Ovary (tissue), 9 donors: ENCODE measurements around the gene RUFY3. TPM values are rescaled to one million over a fixed set of nuclear protein-coding genes. Genes with fewer than 3 reads are reported as not detected.
"Not testable (repeated sequence)": the region's sequence is repeated elsewhere in the genome, so short reads cannot be mapped to it uniquely, and the experiment has no call there.

Experiments used
- DNase-seq, 5 donors: peaks; one replicate each; pipeline ENCODE4 v3.0.0-alpha.2; 2019 to 2020
- H3K27ac ChIP-seq, 2 donors: fragments of 200-600 bp; one replicate each; pipeline versions ENCODE4 v1.5.1 to v1.8.0; 2019 to 2022
- H3K27me3 ChIP-seq: fragments of 200-600 bp; one replicate; pipeline ENCODE4 v1.8.0; 2022
- H3K36me3 ChIP-seq: fragments of 200-600 bp; sonication (generic); one replicate; pipeline ENCODE4 v1.5.1; 2019
- H3K4me1 ChIP-seq: one replicate; pipeline ENCODE4 v1.8.1; 2013; ENCODE audit warnings: mild to moderate bottlenecking, moderate library complexity; ENCODE audit not compliant: insufficient read depth
- H3K4me3 ChIP-seq: fragments of 200-600 bp; sonication (generic); one replicate; pipeline ENCODE4 v1.5.1; 2017
- H3K9me3 ChIP-seq, 2 donors: fragments of 200-600 bp in 1 of 2; sonication (generic) in 1 of 2; one replicate each; pipeline versions ENCODE4 v1.5.1 to v1.8.1; 2013 to 2019; ENCODE audit warnings: mild to moderate bottlenecking in 1 of 2, moderate library complexity in 1 of 2
- EP300 ChIP-seq: sonication (generic); formaldehyde crosslinking; IDR thresholded peaks from one replicate; pipeline ENCODE4 v1.6.1; 2017; ENCODE audit warnings: antibody characterized with exemption
- POLR2A ChIP-seq: fragments of 450-650 bp; IDR thresholded peaks from one replicate; pipeline ENCODE4 v1.6.1; 2017; ENCODE audit warnings: antibody characterized with exemption, mild to moderate bottlenecking, moderate library complexity
- WGBS, 3 donors: extraction: QIAGEN DNeasy Blood & Tissue Kit in 1 of 3; methylation state at CpG; one replicate each; pipeline versions ENCODE4 v1.1.5 to v1.1.7; 2013 to 2017; 5-methylcytosine and 5-hydroxymethylcytosine counted together
- intact Hi-C, 4 donors: fragments of 100-400 bp; cut with DNase I; formaldehyde crosslinking; loops; one replicate each; pipeline versions ENCODE4 v1.11.0 to v1.15.1; 2022 to 2023
- polyA plus RNA-seq, 2 donors: library from polyadenylated mRNA; stranded (reverse); fragments of 200-250 nt in 1 of 2; fragments of 350-450 nt in 1 of 2; fragmentation: Illumina TruSeq in 1 of 2; extraction: RNeasy Lipid Tissue Mini Kit (QIAGEN cat#74804) in 1 of 2; gene quantifications; one replicate each; pipeline ENCODE4 v1.2.3, GENCODE V29; 2013 to 2014
- total RNA-seq, 7 donors: library from RNA; depleted of rRNA in 2 of 7; stranded (reverse); fragments of >200 nt in 2 of 7; fragmentation: NEBNext Ultra II Directional in 3 of 7; extraction: Animal tissue kit (Norgen Biotek cat#: 25700) in 3 of 7; gene quantifications; one replicate each; pipeline versions ENCODE4 v1.1.0 to v1.2.4, GENCODE V29; 2016 to 2023
- TF ChIP-seq, protein P1 (sequence below), 3 donors: fragments of 450-650 bp in 2 of 3; fragments of 200-600 bp in 1 of 3; IDR thresholded peaks; one replicate each; pipeline versions ENCODE4 v1.5.1 to v1.8.0; 2016 to 2022; ENCODE audit warnings: antibody characterized with exemption in 3 of 3, mild to moderate bottlenecking in 1 of 3
- donor health status: DM: no; HTN: no; CAD: no; lungs with moderate emphysema.
- donor health status: DM: no; HTN: no; CAD: no.
- donor health status: Bipolar disorder and iron deficiency.
- donor health status: DM: yes; HTN: yes; CAD: no.
- donor health status: DM: no; HTN: no; CAD: no.
- donor health status: DM: yes; HTN: yes; CAD: no.

Gene RUFY3
- total and polyA plus RNA-seq, 9 donors, result 35.2 to 84.0 (median 63.3) TPM

DNA sequence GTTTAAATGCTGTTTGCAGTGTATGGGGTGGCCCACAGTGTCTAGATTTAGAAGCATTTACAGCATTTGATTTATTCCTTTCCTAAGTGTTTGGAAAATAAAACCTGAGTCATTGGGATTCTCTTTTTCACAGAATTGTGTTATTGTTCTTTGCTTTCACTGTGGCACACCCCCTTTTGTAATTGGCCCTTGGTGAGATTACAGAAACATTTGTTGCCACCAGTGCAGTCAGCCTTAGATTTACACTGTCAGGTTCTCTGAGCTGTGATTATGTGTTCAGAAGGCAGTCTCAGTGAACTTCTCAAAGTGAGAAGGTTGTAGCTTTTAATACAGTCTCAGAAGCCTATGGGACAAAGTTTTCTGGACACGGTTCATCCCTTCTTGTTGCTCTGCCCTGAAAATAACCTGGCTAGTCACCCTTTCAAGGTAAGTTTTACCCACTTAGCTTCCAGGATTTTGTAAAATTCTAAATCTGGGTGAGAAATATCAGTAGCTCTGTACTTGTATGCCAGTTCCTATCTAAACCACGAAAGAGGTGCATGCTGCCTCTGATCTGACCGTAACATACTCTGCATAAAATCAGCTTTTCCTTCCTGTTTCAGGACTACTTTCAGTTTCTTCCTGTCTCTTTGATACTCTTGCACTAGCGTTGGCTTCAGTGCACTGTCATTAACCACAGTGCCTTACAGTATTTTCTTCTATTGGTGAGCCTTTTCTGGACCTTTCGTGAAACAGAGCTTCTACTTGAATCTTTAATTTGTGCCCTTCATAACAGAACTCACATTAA lies 12.6 kb downstream of the RUFY3 start:
- H3K4me3 ChIP-seq, result peak overlapping the region; percentile 31
- H3K4me1 ChIP-seq, result peaks cover 7% of the 10 kb centered on the region
- DNase-seq, result no peak
- peak overlapping the region; percentile 33 to 47 for H3K27ac ChIP-seq
- H3K27me3 ChIP-seq, result no peaks in the 10 kb centered on the region
- H3K36me3 ChIP-seq, result no peaks in the 10 kb centered on the region
- no peak for TF ChIP-seq POLR2A
- TF ChIP-seq, protein P1, sequence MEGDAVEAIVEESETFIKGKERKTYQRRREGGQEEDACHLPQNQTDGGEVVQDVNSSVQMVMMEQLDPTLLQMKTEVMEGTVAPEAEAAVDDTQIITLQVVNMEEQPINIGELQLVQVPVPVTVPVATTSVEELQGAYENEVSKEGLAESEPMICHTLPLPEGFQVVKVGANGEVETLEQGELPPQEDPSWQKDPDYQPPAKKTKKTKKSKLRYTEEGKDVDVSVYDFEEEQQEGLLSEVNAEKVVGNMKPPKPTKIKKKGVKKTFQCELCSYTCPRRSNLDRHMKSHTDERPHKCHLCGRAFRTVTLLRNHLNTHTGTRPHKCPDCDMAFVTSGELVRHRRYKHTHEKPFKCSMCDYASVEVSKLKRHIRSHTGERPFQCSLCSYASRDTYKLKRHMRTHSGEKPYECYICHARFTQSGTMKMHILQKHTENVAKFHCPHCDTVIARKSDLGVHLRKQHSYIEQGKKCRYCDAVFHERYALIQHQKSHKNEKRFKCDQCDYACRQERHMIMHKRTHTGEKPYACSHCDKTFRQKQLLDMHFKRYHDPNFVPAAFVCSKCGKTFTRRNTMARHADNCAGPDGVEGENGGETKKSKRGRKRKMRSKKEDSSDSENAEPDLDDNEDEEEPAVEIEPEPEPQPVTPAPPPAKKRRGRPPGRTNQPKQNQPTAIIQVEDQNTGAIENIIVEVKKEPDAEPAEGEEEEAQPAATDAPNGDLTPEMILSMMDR (IDR thresholded peaks at IDR 0.05), result no peak
- no peak for TF ChIP-seq EP300
- 1 to 2% (median 2%) methylated on average over 5 of the region's 5 CpGs for WGBS, 3 donors
- intact Hi-C loops, result no loop called here
- no peaks in the 10 kb centered on the region for H3K9me3 ChIP-seq

DNA sequence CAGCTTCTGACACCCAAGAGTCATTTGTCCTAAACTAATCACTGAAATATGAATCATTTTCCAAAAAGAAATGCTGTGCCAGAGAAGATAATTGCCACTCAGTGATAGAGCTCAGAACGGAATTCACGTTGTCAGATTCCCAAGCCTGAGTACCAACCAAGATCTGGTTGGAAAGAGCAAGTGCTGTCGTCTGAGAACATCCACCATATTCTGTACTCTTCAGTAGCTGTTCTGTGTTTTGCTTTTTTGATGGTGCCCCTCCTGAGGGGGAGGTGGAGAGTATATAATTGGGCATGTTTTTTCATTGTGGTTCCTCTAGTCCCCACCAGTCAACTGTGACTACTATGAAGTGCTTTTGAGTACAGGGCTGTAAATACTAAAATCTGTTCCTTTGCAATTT lies 13.2 kb downstream of the RUFY3 start:
- H3K27me3 ChIP-seq, result no peaks in the 10 kb centered on the region
- H3K27ac ChIP-seq, result peak overlapping the region in 1 of 2 donors; percentile 47
- H3K4me3 ChIP-seq, result peak overlapping the region; percentile 31
- 7 to 10% (median 8%) methylated on average over 3 of the region's 3 CpGs for WGBS, 3 donors
- intact Hi-C loops, result no loop called here
- H3K4me1 ChIP-seq, result peaks cover 8% of the 10 kb centered on the region
- no peaks in the 10 kb centered on the region for H3K36me3 ChIP-seq
- TF ChIP-seq POLR2A, result no peak
- TF ChIP-seq EP300, result no peak
- TF ChIP-seq, protein P1 (IDR thresholded peaks at IDR 0.05), result no peak
- DNase-seq, result no peak
- H3K9me3 ChIP-seq, result no peaks in the 10 kb centered on the region

DNA sequence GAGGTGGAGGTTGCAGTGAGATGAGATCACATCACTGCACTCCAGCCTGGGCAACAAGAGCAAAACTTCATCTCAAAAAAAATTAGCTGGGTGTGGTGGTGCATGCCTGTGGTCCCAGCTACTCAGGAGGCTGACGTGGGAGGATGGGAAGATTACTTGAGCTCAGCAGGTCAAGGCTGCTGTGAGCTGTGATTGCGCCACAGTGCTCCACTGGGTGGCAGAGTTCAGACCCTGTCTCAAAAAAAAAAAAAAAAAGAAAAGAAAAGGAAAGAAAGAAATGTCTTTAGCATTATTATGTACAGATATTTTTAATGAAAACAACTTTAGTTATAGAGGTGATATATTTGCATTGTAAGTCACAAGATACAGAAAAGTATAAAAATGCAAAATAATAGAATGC lies 14.2 kb downstream of the RUFY3 start:
- H3K4me1 ChIP-seq, H3K36me3 ChIP-seq, H3K4me3 ChIP-seq, H3K27me3 ChIP-seq, intact Hi-C loops, H3K9me3 ChIP-seq, H3K27ac ChIP-seq: not testable (repeated sequence)
- WGBS, 3 donors, result 42 to 62% (median 54%) methylated on average over 2 of the region's 2 CpGs
- peak in 1 of 5 donors; percentile 31 for DNase-seq

DNA sequence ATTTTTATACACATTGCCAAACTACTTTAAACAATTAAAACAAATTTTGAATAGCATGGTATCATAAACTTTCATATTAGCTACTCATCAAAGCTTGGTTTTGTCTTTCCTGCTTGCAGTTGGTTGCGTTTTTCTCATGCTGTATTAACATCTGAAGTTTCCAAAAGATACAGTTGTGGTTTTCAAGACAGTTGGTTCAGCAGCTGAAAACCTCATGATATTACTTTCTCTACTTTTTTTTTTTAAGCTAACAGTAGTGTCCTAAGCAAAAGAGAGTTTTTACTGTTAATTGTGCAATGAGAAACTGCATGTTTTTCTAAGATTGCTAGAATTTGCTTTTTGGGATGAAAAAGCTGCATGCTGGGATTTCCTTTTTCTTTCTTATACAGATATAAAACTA lies 15.2 kb downstream of the RUFY3 start:
- no peaks in the 10 kb centered on the region for H3K36me3 ChIP-seq
- intact Hi-C loops, result no loop called here
- DNase-seq, result no peak
- no peak overlapping the region for H3K27ac ChIP-seq
- H3K9me3 ChIP-seq, result no peaks in the 10 kb centered on the region
- H3K4me3 ChIP-seq, result no peak overlapping the region
- H3K27me3 ChIP-seq, result no peaks in the 10 kb centered on the region
- 28 to 55% (median 48%) methylated on average over 1 of the region's 1 CpG for WGBS, 3 donors
- peaks cover 3% of the 10 kb centered on the region for H3K4me1 ChIP-seq
- TF ChIP-seq, protein P1 (IDR thresholded peaks at IDR 0.05), result no peak

DNA sequence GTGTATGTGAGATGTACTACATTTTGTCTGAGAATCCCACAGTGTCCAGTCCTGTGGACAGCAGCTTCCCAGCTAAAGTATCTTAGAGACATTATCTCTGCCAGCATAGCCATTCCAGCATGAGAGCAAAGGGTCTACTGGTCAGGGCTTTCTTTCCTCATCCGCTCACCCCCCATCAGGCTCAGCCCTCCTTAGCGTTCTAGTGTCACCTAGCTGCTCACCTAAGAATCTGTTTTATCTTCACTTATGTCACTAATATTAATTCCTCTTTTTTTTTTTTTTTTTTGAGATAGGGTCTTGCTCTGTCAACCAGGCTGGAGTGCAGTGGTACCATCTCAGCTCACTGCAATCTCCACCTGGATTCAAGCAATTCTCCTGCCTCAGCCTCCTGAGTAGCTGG lies 15.6 kb downstream of the RUFY3 start:
- Histone ChIP-seq H3K9me3 (no peaks in the 10 kb centered on the region), H3K36me3 (no peaks in the 10 kb centered on the region), H3K4me3 (no peak overlapping the region), H3K27ac (no peak overlapping the region), H3K27me3 (no peaks in the 10 kb centered on the region), H3K4me1 (peaks cover 6% of the 10 kb centered on the region)
- no peak for DNase-seq
- WGBS, 3 donors, result 68 to 82% (median 79%) methylated on average over 2 of the region's 2 CpGs
- no peak for TF ChIP-seq EP300
- TF ChIP-seq, protein P1 (IDR thresholded peaks at IDR 0.05), result no peak
- TF ChIP-seq POLR2A, result no peak
- intact Hi-C loops, result no loop called here
